Measurements from ENCODE around the gene LRRC74A. TPM values are rescaled to one million over a fixed set of nuclear protein-coding genes. Genes with fewer than 3 reads are reported as not detected.

The LRRC74A gene
- total RNA-seq, 1 experiment from 2014 or later: not detected

DNA sequence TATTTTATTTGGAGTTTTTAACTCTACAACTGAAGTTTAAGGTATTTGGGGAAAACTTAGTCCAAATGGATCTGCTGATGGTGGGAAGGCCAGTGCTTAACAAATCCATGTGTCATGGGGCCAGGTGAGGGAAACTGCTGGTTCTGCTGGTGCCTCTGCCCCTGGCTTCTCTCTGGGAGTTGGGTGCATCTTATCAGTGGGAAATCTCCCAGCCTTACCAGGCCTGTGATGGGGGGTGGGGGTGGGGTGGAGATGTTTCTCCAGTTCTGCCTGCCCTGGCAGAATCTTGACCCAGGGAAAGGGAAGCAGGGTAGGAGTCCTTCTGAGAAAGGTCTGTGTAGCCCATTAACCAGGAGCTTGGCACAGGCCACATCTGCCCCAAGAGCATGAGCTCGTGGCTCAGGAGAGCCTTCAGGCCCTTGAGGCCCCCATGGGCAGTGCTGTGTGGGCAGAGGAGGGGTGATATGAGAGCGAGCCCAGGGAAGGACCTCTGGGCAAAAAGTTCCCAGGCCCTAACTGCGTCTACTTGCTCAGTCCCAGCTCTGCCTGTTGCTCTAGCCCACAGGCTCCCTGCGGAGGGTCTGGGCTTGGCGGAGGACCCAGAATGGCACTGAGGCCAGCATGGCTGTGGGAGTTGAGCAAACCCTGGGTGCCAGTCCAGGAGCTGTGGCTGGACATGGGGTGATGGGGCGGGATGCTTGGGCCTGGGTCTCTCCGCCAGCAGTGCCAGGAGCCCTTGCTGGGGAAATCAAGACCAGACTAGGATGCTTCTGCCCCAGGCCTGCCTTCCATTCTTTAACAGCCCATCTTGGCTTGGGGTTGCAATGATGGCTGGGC is 46.8 kb upstream of the LRRC74A start:
- peaks cover 10 to 23% (median 15%) of the 10 kb centered on the region in 3 experiments; a peak in 6 of 7 replicates for H3K36me3 Mint-ChIP-seq (ENCODE audit: insufficient read depth in 1 of 3, low read depth in 3 of 3)
- Histone ChIP-seq H3K23ac (ENCODE audit: insufficient read length, low read depth, low read length) (no peak overlapping the region), H3K18ac (ENCODE audit: insufficient read length, low read depth, low read length) (no peak overlapping the region), H2BK120ac (ENCODE audit: low read depth, low read length, poor library complexity, severe bottlenecking) (no peak overlapping the region), H2AK5ac (ENCODE audit: insufficient read length, low read length) (no peak overlapping the region), H3K4me1 (ENCODE audit: insufficient read depth, low read length) (no peaks in the 10 kb centered on the region), H4K8ac (replicated peaks; ENCODE audit: insufficient read length, low read depth, low read length) (no peak overlapping the region), H3K4me2 (ENCODE audit: insufficient read depth, insufficient read length, low read length) (no peak overlapping the region), H3K9ac (ENCODE audit: extremely low read depth, insufficient read length, low read length) (no peak overlapping the region), H2AFZ (ENCODE audit: low read length) (no peak overlapping the region), H3T11ph (ENCODE audit: low read length) (no peak overlapping the region), H3K79me2 (ENCODE audit: insufficient read depth, low read length) (no peaks in the 10 kb centered on the region), H3K4ac (ENCODE audit: low read depth, low read length) (no peak overlapping the region), H2BK5ac (ENCODE audit: insufficient read length, low read length) (no peak overlapping the region), H4K5ac (ENCODE audit: insufficient read length, low read depth, low read length) (no peak overlapping the region), H3K27me3 (ENCODE audit: insufficient read depth, low read length) (no peaks in the 10 kb centered on the region), H3K56ac (ENCODE audit: insufficient read length, low read depth, low read length) (no peak overlapping the region), H3K14ac (ENCODE audit: insufficient read depth, low read length) (no peak overlapping the region), H3K23me2 (ENCODE audit: insufficient read length, low read depth, low read length, poor library complexity, severe bottlenecking) (no peaks in the 10 kb centered on the region), H3K79me1 (ENCODE audit: insufficient read depth, low read depth, low read length, poor library complexity, severe bottlenecking) (no peaks in the 10 kb centered on the region), H3K9me3 (ENCODE audit: control insufficient read depth, low read depth, low read length) (no peaks in the 10 kb centered on the region), H4K20me1 (ENCODE audit: control insufficient read depth, insufficient read depth, insufficient read length) (no peaks in the 10 kb centered on the region), H2BK12ac (ENCODE audit: insufficient read length, low read depth, low read length) (no peak overlapping the region), H4K91ac (ENCODE audit: insufficient read length, low read depth, low read length) (no peak overlapping the region), H2BK15ac (ENCODE audit: low read depth, low read length) (no peak overlapping the region), H2BK20ac (ENCODE audit: low read depth, low read length, poor library complexity, severe bottlenecking) (no peak overlapping the region), H3K27ac (ENCODE audit: insufficient read length, low read depth, low read length) (no peak overlapping the region)
- WGBS (ENCODE audit: extremely low coverage, insufficient read length, low lambda C conversion rate): no CpG with 5 or more reads among the region's 7 CpGs
- no peaks in the 10 kb centered on the region for H3K9me3 Mint-ChIP-seq
- peaks cover 13 to 17% of the 10 kb centered on the region in 2 experiments for H3K4me1 Mint-ChIP-seq
- H3K4me3 Mint-ChIP-seq: no peak overlapping the region
- DNase-seq: peak; percentile 21
- TF ChIP-seq, protein P1, sequence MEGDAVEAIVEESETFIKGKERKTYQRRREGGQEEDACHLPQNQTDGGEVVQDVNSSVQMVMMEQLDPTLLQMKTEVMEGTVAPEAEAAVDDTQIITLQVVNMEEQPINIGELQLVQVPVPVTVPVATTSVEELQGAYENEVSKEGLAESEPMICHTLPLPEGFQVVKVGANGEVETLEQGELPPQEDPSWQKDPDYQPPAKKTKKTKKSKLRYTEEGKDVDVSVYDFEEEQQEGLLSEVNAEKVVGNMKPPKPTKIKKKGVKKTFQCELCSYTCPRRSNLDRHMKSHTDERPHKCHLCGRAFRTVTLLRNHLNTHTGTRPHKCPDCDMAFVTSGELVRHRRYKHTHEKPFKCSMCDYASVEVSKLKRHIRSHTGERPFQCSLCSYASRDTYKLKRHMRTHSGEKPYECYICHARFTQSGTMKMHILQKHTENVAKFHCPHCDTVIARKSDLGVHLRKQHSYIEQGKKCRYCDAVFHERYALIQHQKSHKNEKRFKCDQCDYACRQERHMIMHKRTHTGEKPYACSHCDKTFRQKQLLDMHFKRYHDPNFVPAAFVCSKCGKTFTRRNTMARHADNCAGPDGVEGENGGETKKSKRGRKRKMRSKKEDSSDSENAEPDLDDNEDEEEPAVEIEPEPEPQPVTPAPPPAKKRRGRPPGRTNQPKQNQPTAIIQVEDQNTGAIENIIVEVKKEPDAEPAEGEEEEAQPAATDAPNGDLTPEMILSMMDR (conservative IDR thresholded peaks at IDR 0.05): no peak
- H3K27ac Mint-ChIP-seq: peak overlapping the region in 1 of 3 experiments; percentile 44; a peak in 1 of 7 replicates
- H3K27me3 Mint-ChIP-seq (ENCODE audit: low read depth): peaks cover 3% of the 10 kb centered on the region

Data from H9 (cell line).